ENCODE results near the gene PDLIM5.

DNA sequence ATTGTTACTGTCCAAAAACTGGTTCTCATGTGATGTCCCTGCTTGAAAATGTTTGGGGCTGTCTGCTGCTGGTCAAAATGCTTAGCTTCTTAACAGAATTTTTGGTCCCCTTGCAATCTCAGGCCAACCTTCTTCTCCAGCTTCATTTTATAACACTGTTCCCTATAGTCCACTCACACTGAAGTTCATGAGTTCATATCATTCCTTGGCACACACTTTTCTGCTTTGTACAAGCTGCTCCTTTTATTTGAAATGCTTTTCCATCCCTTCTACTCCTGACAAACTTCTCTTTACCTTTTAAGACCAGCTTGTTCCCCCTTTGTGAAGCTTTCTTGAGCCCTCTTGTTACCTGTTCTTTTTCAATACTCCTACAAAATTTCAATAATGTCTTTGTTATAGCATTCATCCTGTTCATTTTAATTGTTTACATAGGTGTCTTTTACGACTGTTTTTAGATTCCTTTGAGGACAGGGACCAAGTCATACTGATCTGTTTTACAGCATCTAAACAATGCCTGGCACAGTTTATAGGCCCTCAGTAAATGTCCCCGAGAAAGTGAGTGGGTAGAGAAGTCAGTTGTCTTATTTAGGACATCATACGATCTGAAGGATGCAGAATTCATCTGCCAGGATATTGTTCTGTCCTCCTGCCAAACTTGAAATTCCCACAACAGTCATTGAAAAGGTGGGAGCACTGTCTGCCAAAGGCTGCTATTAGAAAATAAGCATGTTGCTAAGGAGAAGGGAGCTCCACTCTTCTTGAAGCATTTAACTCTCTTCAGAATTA, 171.6 kb downstream of the PDLIM5 start:
- no peak for TF ChIP-seq CEBPB (IDR thresholded peaks at IDR 0.05)
- TF ChIP-seq TCF12 (IDR thresholded peaks at IDR 0.05; ENCODE audit: low read depth), result no peak
